ENCODE results near the gene LGR4.

Gene LGR4

DNA sequence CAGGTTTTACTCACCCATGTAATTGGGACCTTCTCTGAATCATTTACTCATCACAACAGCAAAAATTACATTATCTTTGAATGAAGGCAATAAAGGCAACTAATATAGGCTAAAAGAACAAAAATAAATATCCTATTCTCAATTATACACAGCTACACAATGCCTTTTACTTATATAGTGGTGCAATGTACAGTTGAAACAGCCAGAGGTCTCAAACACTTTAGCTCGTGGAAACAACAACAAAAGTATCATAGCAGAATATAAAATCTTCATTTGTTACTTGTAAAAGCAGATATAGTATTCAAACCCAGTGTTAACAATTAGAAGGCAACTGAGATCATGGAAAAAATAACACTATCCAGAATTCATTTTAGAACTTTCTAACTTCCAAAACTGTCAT, 88.9 kb downstream of the LGR4 start:
- no peak for DNase-seq (ENCODE audit: low read depth in 3 of 3)

DNA sequence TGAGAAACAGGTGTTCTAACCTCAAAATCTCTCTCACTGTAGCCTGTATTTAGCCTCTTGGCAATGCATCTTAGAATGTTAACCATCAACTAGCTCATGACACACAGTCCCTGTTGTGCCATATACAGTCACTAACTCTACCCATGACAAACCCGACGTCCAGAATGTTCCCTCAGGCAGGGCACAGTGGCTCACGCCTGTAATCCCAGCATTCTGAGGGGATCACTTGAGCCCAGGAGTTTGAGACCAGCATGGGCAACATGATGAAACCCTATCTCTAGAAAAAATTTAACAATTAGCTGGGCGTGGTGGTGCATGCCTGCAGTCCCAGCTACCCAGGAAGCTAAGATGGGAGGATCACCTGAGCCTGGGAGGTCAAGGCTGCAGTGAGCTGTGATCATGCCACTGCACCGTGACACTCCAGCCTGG, 91.3 kb downstream of the LGR4 start:
- no peak for DNase-seq (ENCODE audit: low read depth in 3 of 3)

DNA sequence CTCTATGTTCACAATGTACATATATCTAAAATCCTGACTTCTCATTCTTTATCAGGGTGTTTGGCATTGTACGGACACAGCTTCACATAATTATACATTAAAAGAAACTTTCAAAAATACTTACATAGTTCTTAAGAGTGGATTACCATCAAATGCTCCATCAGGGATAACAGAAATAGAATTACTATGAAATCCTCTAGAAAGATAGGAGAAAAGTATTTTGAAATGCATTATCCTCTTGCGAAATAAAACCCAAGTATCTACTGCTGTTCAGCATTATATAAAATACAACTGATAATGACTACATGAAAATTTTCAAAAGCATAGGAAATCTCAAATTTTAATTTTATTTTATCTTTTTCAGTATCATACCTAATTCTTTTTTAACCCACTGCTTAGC, 91.8 kb downstream of the LGR4 start:
- DNase-seq (ENCODE audit: low read depth in 3 of 3), result no peak

DNA sequence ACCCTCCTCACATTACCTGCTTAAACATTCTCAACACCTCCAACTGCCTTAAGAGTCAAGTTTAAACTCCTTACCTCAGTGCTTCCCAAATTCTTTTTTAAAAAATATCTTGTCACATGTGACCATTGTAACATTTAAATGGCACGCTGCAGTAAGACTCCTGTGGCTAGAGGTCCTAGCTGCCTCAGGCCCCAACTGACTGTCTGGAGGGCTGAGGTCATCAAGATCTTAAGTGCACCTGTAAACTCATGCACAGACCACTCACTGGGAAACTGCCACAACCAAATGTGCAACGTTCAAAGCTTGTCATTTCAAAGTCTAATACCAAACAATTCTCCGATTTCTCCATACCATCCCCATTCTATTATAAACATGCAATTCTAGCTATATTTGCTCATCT, 93.1 kb downstream of the LGR4 start:
- no peak for DNase-seq (ENCODE audit: low read depth in 3 of 3)

DNA sequence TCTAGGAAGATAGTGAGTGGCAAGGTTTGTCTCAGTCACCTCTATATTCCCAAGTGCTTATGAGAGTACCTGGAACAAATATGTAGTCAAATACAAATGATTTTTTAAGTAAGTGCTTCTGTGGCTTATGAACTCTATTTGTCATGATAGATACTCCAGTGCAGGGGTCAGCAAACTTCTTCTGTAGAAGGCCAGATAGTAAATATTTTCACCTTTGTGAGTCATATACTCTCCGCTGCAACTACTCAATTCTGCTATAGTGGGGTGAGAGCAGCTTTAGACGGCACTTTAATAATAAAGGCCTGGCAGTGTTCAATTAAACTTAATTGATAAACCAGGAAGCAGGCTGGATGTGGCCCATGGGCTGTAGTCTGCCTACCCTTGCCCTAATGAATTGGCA, 97.2 kb downstream of the LGR4 start:
- no peak for DNase-seq (ENCODE audit: low read depth in 3 of 3)

DNA sequence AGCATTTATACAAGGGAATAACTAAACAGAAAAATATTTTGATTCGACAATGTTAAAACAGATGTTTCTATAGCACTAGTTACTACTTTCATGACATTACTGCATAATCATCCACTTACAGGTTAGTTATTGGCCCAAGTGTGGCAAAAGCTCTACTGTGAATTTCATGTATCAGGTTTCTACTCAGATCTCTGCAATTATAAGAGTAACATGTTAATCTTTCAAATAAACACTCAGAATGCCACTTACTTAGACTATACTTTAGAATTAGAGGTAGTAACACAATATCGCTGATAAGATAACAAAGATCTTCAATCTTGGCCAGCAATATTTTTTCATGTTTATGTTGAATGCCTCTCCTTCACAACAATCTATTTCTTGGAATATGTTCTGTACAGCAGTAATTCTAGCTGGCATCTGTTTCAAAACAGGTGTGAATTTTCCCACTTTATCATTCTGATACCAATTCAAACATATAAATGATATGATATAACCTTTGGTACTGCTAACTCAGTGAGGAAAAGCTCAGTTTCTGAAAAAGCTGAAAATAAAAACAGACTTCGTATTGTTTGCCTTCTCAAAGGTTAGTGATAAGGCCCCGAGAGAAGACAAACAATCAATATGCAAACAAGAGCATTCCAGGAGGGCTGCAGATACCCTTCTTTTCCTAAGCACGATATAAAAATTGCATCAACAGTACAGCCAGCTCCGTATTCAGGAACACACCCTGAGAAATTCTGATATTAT, 98.6 kb downstream of the LGR4 start:
- DNase-seq (ENCODE audit: low read depth in 3 of 3), result no peak

DNA sequence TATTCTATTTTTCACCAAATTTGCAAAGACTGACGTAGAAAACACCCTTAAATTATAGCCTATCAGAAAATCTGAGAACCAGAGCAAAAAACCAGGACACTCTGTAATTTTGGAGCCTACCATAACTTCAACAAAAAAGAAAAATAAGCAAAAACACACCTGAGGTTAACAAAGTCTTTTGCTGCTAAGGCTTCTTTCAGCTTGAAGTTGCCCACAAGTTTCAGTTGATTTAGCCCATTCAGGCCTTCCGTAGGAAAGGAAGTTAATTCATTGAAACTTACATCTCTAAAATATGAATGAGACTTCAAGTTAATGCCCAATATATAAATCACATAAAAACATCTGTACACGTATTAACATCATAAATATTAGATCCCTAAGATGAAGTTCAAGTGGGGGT, 99.2 kb downstream of the LGR4 start:
- DNase-seq (ENCODE audit: low read depth in 3 of 3), result no peak

DNA sequence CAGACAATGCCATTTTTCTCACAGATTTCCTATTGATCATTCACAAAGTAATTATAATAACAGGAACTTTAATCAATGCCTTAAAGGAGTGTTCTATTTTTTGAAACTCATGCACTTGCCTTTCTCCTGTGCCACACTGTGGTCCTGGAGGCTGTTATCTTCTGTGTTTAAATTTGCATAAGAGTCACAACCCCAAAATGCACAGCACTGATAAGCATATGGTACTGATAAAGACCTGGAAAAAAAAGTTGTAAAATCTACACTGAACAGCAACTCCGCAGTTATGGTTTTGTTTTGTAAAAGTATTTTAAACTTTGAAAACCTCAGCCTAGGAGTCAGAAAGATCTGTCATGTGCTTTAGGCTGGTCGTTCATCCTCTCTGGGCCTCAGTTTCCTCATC, 100.4 kb downstream of the LGR4 start:
- DNase-seq (ENCODE audit: low read depth in 3 of 3), result no peak

DNA sequence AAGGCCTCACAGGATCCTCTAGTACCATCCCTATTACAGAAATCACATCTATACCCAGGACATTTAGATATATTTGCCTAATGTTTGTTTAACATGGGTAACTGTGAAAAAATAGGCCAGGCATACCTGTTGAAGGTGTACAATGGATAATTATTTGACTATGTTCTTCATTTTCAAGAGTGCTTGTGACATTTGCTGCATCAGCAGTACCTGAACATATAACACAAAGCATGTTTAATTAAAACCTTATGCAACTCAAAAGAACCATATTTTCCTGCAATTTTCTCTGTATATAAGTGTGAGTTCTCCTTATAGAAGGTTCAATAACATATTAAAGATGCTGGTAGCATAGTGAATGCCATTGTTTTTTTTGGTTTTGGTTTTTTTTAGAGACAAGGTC, 101.1 kb downstream of the LGR4 start:
- no peak for DNase-seq (ENCODE audit: low read depth in 3 of 3)

DNA sequence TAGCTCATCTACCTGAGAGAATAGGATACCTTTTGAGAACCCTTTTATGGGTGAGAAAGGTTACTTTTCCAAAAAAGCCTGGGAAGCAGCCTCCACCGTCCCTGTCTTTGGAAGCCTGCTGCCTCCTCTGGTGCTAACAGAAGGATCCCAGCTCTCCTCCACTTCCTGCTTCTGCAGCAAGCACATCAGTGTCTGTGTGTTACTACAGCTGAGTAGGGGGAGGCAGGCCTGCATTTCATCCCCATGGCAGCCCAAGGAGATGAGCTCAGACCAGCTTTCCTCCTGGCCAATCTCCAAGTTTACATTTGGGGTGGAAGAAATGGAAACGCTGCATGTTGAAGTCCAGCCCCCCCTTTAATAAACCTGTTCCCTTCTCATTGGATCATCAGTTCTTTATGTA, 102.2 kb downstream of the LGR4 start:
- no peak for DNase-seq (ENCODE audit: low read depth in 3 of 3)

DNA sequence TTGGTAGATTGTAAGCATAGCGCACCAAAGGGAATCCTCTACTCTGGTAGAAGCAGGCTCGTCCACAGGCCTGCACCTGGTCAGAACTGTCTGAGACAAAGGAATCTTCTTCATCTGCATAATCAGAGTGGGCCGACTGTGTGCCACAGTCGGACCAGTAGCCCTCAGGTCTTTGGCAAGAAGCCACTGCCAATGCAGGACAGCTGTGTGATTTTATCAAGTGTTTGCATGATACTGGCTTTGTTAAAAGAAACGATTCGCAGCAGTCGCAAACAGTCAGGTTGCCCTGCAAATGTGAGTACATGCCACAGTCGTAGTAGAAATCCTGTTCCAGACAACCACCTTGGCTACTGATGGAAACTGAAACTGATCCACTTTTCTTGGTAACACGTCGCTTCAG, 104.7 kb downstream of the LGR4 start:
- no peak for DNase-seq (ENCODE audit: low read depth in 3 of 3)

DNA sequence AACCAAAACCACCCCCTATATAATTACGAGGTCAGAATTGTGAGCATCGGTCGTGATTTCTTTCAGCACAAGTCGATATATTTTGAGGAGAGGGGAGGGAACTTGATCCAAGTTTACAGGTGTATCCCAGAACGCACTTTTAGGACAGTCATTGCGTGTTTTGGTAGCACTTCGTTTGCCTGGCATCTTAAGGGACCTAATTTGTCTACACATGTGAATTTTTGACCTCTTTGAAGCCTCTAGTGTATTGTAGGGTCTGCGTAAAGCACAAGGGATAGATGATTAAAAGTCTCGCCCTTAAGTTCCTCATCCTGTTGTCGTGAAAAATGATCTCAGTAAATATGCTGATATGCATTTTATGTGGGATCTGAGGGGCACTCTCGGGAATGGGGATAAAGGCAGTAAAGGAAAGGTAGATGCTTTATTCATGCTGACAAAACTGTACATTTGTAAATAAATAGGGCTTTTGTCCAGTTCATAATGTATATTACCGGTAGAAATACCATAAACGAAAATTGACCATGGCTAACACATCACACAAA, 108.9 kb downstream of the LGR4 start:
- DNase-seq (ENCODE audit: low read depth in 3 of 3), result no peak

DNA sequence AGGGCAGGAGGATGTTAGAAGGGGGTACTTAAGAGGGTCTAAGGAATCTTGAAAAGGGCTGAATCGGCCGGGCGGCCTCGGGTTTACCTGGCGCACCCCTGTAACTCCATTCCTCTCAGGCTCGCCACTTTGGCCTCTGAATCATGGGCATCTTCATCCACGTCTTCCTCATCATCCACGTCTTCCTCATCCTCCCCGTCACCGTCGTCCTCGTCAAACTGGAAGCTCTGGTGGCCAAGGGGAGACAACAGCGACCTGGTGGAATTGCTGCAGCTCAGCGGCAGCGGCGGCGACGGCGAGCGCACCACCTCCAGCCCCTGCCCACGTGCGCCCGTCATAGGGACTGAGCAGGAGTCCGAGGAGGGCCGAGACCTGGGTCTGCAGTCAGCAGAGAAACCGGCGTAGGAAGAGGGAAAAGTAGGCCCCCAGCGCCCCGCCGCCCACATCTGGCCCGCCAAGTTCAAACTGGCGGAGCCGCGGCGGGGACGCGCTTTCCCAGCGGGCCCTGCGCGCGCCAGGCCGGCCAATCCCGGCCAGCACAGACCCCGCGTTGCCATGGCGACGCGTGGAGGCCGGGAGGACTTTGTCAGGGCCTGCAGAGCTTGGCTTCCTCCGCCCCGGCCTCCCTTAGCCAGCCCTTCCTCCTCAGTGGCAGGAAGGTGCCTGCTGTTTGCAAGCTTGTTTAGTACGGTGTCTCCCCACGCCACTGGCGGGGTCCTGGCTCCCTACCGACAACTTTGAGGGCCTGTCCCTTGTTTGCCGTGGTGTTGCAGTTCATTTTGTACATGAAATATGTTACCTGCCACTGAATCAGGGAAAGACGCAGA, 109.6 kb downstream of the LGR4 start, which contains the start of gene CCDC34:
Gene CCDC34 (minus strand): TSS at position 467 of the 827 bp plus-strand sequence. CDS start 21 bp downstream, at position 446.
- DNase-seq (ENCODE audit: low read depth in 3 of 3), result peak; percentile 68 to 87 (median 74)

DNA sequence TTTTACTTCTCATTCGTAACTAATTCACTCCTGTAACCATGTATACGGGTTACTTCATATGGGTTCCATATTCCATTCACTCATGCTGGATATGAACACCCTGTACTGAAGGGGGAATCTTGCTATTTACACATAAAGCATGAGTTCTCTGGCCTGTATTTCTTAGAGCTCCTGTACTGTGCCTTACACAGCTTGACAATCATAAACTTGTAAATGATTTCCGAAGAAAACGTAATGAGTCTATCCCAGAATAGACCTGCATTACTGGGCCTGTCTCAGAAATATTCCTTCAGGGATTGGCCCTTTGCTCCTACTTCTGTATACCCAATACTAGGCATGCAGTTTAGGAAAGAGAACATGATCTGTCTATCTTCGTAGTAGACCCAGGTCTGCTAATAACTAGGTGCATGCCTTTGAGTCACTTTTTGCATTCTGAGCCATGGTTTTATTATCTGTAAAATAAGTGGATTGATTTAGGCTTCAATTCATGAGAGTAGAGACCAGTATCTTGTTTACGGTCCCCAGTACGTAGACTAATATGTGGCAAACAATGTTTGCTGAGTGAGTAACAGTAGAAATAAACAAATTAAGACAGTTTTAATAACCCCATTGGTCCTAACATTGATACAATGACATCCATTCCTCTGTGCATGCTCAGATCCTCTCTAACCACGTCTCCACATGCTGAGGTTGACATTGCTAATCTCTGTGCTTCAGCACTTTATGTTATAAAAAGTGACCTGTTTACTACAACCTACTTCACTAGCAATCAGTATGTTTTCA, 110.8 kb downstream of the LGR4 start:
- no peak for DNase-seq (ENCODE audit: low read depth in 3 of 3)

DNA sequence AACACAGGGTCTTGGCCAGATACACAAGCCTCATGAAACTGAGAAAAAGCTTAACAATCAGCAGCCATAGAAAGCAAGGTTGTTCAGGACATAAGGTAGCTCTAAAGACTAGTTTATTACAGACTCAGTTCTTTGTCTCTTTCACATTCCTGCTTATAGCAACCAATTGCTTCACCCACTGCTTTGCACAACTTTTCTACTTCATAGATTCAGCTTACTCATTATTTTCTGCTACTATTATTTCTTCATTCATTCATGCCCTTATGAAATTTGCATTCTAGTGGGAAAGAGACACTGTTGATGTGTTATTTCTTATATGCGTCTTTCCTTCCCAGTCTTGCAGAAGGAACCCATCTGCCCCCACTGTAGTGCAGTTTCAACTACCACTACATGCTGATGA, 114.3 kb downstream of the LGR4 start:
- DNase-seq (ENCODE audit: low read depth in 3 of 3), result no peak

DNA sequence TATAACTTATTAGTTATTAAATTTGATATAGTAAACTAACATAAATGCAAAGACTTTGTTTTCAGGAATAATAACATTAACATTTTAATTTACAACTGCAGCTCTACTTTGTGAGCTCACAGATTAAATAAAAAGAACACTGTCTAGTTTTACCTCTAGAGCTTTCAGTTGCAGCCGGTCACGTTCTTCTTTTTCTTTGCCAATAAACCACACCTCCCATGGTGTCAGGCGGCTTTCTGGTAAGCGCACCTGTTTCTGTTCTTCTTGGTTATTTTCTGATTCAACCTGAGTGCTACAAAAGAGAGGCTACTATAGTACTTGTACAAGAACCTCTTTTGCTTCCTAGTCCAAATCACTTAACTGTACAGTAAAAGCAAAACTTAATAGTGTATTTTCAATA, 115.3 kb downstream of the LGR4 start:
- no peak for DNase-seq (ENCODE audit: low read depth in 3 of 3)

DNA sequence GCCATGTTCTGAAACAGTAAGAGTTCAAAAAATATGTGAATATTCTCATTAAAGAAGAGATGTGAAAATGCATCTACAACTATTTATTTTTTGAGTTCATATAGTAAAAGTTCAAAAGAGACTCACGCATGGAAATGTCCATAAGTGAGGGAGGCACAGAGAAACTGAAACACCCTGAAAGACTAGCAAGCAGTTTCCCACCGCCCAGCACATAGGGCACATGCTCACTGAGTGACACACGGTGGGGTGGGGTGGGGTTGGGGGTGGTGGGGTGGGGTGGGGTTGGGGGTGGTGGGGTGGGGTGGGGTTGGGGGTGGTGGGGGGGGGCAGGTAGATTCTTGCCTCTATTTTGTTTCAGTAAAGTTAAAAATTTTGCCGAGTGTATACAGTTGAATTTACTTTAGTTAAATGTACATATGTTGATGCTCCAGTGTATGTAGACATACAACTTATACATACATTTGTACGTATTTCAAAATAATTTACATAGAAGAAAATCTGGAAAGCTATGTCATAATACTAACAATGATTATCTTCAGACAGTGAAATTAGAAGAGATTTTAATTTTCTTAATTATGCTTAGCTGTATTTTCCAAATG, 115.9 kb downstream of the LGR4 start:
- no peak for DNase-seq (ENCODE audit: low read depth in 3 of 3)

DNA sequence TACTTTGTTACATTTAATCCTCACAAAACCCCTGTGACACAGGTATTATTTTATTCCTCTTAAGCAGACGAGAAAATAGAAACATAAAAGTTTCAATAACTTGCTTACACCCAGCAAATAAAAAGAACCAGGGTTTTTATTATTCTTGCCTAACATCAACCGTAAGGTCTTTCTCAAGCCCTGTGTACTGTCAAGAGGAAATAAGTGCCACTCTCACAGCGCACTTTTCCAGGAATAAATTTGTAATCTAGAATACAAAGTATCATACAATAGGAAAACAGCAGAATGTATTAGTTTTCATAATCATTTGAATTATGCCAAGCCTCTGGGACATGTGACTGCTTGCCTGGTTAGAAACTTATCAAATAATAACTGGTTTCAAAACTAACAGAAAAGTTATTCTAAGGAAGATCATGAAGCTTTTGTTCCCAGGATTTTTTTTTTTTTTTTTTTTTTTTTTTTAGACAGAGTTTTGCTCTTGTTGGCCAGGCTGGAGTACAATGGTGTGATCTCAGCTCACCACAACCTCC, 117.0 kb downstream of the LGR4 start:
- no peak for DNase-seq (ENCODE audit: low read depth in 3 of 3)

DNA sequence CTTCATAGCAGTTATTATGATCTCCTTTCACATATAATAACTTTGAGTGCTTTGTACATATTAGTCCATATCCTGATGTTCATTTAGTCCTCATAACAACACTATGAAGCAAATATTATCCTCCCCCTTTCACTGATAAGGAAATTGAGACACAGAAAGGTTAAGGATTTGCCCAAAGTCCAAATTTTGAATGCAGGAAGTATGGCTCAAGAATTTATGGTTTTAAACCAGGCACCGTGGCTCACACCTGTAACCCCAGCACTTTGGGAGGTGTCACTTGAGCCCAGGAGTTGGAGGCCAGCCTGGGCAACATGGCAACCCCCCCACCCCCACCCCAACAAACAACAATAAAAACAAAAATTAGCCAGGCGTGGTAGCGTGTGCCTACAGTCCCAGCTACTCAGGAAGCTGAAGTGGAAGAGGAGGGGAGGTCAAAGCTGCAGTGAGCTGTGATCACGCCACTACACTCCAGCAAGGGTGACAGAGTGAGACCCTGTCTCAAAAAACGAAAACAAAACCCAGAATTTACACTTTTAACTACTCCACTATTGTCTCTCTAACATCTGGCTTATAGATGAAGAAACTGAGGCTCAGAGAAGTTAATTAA, 118.1 kb downstream of the LGR4 start:
- no peak for DNase-seq (ENCODE audit: low read depth in 3 of 3)

DNA sequence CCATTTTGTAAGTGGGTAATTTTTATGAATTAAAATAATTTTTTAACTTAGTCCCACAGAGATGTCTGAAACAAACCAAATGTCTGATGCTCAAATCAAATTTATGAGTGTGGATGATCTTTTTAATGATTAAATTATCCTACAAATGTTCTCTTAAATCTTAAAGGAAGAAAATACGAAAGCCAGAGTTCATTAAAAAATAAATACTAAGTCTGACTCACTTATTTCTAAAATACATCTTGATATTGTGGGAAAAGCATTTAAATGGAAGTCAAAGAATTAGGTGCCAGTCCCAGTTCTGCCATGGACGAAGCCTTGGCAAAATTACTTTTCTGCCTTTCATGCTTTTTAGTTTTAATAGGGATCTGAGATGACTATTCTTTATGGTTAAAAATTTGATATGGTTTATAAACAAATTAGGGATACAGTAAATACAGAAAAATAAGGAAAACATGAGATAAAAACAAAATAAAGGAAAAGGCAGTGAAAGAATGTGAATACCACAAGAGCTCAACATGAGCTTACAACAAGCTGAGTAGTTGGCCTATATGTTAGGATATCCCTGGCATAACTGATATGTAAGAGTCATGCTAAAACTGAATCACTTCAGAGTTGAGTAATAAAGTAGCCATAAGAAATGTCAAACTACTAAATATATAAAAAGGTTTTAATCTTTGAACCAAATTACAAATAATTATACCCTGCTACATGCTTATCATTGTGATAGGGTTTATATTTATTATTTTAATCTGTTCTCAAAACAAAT, 118.8 kb downstream of the LGR4 start:
- DNase-seq (ENCODE audit: low read depth in 3 of 3), result no peak
